ENCODE data around the gene LRCH4.

The LRCH4 gene

GRCh38 chr7:100585511-100586265 lies at the start of gene LRCH4:
Gene LRCH4, minus strand, starts transcription at chr7:100586129. Its CDS starts 29 bp downstream, at chr7:100586100.
- DNase-seq, result no peak

GRCh38 chr7:100632951-100633717 lies 47.2 kb upstream of the LRCH4 start:
- DNase-seq, result no peak

GRCh38 chr7:100630066-100630465 lies 44.1 kb upstream of the LRCH4 start:
- DNase-seq, result no peak

GRCh38 chr7:100629117-100629716 lies 43.3 kb upstream of the LRCH4 start:
- no peak for DNase-seq

GRCh38 chr7:100627238-100627549 lies 41.3 kb upstream of the LRCH4 start:
- DNase-seq, result no peak

GRCh38 chr7:100626530-100627237 lies 40.8 kb upstream of the LRCH4 start:
- peak; percentile 9 for DNase-seq

GRCh38 chr7:100626055-100626454 lies 40.1 kb upstream of the LRCH4 start:
- DNase-seq, result no peak

- no peak for DNase-seq
These were observed 38.3 kb upstream of the LRCH4 start for GRCh38 chr7:100623951-100624824.

GRCh38 chr7:100621554-100621953 lies 35.6 kb upstream of the LRCH4 start:
- DNase-seq, result no peak

- DNase-seq, result no peak
These were observed 34.9 kb upstream of the LRCH4 start for GRCh38 chr7:100620804-100621203.

- no peak for DNase-seq
These were observed 34.3 kb upstream of the LRCH4 start for GRCh38 chr7:100620239-100620638.

- DNase-seq, result no peak
These were observed 28.5 kb upstream of the LRCH4 start for GRCh38 chr7:100614308-100614861.

- peak; percentile 12 for DNase-seq
These were observed 27.7 kb upstream of the LRCH4 start for GRCh38 chr7:100613412-100614175.

- no peak for DNase-seq
These were observed 26.9 kb upstream of the LRCH4 start for GRCh38 chr7:100612730-100613390.

GRCh38 chr7:100611983-100612729 lies 26.2 kb upstream of the LRCH4 start, which contains the start of gene MOSPD3:
Gene MOSPD3, plus strand, starts transcription at chr7:100612540. Its CDS starts 252 bp downstream, at chr7:100612792.
- peak; percentile 95 for DNase-seq

- no peak for DNase-seq
These were observed 24.0 kb upstream of the LRCH4 start for GRCh38 chr7:100609958-100610357.

GRCh38 chr7:100607111-100607510 lies 21.2 kb upstream of the LRCH4 start:
- no peak for DNase-seq

- no peak for DNase-seq
These were observed 20.4 kb upstream of the LRCH4 start for GRCh38 chr7:100606313-100606712.

Measured in SIG-M5 (cell line).